ENCODE data around the gene SYT2.
"Not testable (repeated sequence)": the region's sequence is repeated elsewhere in the genome, so short reads cannot be mapped to it uniquely, and the experiment has no call there.

SYT2 gene

DNA sequence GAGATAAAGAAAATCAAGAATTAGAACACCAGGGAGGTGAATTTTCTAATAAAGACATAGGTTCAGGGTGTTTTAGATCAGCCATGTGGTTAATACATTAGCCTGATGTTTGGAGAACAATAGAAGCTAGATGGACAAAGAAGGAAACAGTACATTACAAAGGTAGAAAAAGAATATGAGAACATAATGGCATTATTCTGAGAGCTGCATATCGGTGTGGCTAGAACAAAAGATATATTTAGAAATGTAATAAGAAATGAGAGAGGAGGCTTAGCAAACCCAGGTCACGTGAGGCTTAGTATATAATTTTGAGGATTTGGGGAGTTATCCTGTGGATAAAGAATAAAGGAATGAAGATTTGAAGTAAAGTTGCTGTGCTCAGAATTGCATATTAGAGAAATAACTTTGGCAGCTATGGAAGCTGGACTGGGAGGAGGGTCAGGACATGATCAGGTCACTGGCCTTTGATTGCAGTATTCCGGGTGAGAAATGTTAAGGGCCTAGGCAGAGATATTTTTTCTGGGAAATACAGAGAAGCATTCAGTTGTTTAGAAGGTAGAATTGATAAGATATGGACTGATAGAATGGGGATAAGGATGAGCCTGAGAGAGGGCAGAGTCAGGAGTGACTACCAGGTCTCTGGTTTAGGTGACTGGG is 164.5 kb downstream of the SYT2 start:
- DNase-seq (ENCODE audit: low spot score) = not testable (repeated sequence)

DNA sequence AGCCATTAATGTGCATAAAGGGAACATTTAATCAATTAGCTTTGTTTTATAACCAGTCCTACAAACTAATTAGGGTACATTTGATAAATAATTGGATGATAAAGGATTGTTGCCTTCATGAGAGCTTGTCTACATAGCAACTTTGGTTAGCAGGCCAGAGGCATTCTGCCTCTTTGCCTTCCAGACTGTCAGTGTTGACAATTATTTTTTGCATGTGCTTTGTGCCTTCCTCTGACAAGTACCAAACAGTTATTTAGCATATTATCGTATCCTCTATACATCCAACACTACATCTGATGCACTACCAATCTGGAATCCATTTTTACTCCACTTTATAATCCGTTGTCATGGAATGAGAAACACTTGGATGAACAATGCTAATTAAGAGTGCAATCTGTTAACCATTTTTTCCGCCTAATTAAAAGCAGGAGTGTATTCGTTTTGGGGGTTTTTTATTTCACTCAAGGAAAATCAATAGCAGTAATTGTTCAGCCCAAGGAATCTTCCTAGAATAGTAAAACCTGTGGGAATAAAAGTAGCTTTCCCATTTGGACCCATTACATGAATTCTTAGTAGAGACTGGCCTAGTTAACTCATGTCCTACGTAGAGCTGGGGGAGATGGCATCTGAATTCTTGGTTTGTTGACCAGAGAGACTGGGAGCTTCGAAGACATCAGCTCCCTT is 165.3 kb downstream of the SYT2 start:
- not testable (repeated sequence) for DNase-seq (ENCODE audit: low spot score)

DNA sequence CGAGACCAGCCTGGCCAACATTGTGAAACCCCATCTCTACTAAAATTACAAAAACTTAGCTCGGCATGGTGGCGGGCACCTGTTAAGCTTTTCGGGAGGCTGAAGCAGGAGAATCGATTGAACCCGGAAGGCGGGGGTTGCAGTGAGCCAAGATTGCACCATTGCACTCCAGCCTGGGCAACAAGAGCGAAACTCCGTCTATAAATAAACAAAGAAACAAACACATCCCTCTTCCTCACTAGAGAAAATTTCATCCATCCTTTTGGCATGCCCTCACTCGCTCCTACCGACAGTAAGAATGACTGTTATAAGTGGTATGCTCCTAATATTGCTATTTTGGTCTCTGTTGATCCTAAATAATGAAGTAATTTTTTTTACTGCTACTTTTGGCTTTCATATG is 166.7 kb downstream of the SYT2 start:
- not testable (repeated sequence) for DNase-seq (ENCODE audit: low spot score)

DNA sequence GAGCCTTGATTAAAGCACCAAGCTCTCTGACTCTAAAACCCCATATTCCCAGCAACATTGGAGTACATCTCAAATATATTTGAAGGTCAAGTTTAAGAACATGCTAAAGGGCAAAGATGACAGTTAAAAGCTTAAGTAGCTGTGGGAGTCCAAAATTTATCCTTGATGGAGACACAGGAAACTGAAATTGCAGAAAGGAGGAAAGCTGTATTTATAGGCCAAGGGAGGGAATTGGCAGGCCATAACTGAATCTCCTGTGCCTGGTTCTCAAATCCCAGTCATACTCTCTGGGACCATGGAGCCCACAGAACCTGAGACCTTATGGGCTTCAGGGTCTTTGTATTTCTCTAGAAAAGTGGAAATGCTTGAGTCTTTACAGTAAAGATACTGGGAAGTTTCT is 167.8 kb downstream of the SYT2 start:
- DNase-seq (ENCODE audit: low spot score) = not testable (repeated sequence)

DNA sequence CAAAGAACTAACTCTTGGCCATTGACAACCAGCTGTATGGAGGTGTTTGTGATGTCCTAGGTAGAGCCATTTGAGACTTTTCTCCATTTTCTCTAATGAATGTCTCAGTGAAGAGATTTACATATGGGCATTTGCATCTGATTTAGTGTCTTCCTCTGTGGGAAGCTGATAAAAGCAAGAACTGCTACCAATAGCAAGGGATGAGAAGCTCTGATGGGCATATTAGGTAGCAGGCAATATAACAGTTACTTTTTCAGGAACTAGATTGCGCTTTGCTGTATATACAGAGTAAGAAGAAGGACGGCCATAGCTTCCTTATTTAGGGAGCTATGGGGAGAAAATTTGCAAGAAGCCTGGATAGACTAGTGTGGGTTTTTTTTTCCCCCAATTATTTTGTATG is 169.4 kb downstream of the SYT2 start:
- not testable (repeated sequence) for DNase-seq (ENCODE audit: low spot score)

Data from iPS-NIHi11 (cell line).